ENCODE measurements around the gene LRP1B.

Gene LRP1B

DNA sequence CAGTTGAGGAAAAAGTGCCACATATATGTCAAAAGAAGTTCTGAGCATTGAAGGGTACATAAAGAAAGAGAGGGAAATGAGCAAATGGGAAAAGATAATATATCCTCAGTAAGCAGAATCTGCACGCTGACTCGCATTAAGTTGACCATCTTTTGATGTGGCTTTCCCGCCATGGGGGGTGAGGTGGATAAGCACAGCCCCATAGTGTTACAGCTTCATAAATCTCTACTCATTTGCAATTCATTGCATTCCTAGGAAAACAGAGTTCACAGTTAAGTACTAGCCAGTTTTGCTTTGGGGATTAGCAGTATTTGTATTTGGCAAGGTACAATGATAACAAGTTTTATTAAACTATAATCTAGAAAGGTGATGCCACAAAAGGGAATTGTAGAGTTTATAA is 814.2 kb downstream of the LRP1B start:
- no peaks in the 10 kb centered on the region for H3K36me3 ChIP-seq (ENCODE audit: control insufficient read depth, low read length)
- H3K27me3 ChIP-seq (ENCODE audit: control insufficient read depth, low read length), result no peaks in the 10 kb centered on the region
- H3K4me1 ChIP-seq (ENCODE audit: control insufficient read depth, low read length), result no peaks in the 10 kb centered on the region
- no peaks in the 10 kb centered on the region for H3F3A ChIP-seq (ENCODE audit: control insufficient read depth, insufficient read depth)
- no peaks in the 10 kb centered on the region for H3K9me3 ChIP-seq (ENCODE audit: control insufficient read depth, insufficient read depth, low read length)
- no peaks in the 10 kb centered on the region for H3K79me2 ChIP-seq (ENCODE audit: control insufficient read depth, low read length)
- TF ChIP-seq, protein P1, sequence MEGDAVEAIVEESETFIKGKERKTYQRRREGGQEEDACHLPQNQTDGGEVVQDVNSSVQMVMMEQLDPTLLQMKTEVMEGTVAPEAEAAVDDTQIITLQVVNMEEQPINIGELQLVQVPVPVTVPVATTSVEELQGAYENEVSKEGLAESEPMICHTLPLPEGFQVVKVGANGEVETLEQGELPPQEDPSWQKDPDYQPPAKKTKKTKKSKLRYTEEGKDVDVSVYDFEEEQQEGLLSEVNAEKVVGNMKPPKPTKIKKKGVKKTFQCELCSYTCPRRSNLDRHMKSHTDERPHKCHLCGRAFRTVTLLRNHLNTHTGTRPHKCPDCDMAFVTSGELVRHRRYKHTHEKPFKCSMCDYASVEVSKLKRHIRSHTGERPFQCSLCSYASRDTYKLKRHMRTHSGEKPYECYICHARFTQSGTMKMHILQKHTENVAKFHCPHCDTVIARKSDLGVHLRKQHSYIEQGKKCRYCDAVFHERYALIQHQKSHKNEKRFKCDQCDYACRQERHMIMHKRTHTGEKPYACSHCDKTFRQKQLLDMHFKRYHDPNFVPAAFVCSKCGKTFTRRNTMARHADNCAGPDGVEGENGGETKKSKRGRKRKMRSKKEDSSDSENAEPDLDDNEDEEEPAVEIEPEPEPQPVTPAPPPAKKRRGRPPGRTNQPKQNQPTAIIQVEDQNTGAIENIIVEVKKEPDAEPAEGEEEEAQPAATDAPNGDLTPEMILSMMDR (IDR thresholded peaks at IDR 0.05; ENCODE audit: low read depth, low read length, poor library complexity, severe bottlenecking), result no peak
- no peak for TF ChIP-seq EZH2phosphoT487 (IDR thresholded peaks at IDR 0.05; ENCODE audit: borderline replicate concordance, low read length)
- H3K4me2 ChIP-seq (ENCODE audit: low read length), result no peak overlapping the region
- H3K9me2 ChIP-seq (replicated peaks; ENCODE audit: control insufficient read depth, low read length), result no peaks in the 10 kb centered on the region
- no peak overlapping the region for H3K27ac ChIP-seq (ENCODE audit: low read depth, low read length)
- H4K20me1 ChIP-seq (ENCODE audit: control insufficient read depth, insufficient read depth, low read depth, low read length), result no peaks in the 10 kb centered on the region
- no peak overlapping the region for H3K4me3 ChIP-seq (ENCODE audit: low read length)

DNA sequence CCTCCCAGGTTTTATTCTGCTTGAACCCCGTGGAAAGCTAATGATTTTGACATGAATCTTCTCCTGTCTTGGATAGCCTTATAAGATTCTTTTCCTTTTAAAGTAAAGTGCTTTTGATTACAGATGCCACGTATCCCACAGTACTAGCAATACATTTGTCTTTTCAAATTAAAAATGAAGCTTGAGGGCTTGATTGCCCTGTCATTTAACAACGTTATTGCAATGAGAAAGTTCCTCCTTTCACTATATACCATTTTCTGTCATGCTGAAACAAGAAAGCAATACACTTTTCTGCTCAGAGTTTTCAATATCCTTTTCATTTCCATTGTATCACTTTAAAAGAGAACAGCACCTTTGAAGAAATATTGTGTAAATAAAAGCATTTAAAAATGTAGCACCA is 814.7 kb downstream of the LRP1B start:
- TF ChIP-seq, protein P1 (IDR thresholded peaks at IDR 0.05; ENCODE audit: low read depth, low read length, poor library complexity, severe bottlenecking), result no peak
- no peak for TF ChIP-seq EZH2phosphoT487 (IDR thresholded peaks at IDR 0.05; ENCODE audit: borderline replicate concordance, low read length)
- no peaks in the 10 kb centered on the region for H3K27me3 ChIP-seq (ENCODE audit: control insufficient read depth, low read length)

GRCh38 chr2:141313972-141314371 is 816.8 kb downstream of the LRP1B start:
- no peaks in the 10 kb centered on the region for H3K27me3 ChIP-seq (ENCODE audit: control insufficient read depth, low read length)
- H4K20me1 ChIP-seq (ENCODE audit: control insufficient read depth, insufficient read depth, low read depth, low read length), result no peaks in the 10 kb centered on the region
- no peak overlapping the region for H3K4me2 ChIP-seq (ENCODE audit: low read length)
- no peaks in the 10 kb centered on the region for H3K4me1 ChIP-seq (ENCODE audit: control insufficient read depth, low read length)
- no peak overlapping the region for H3K27ac ChIP-seq (ENCODE audit: low read depth, low read length)
- H3F3A ChIP-seq (ENCODE audit: control insufficient read depth, insufficient read depth), result no peaks in the 10 kb centered on the region
- no peak overlapping the region for H3K4me3 ChIP-seq (ENCODE audit: low read length)
- no peaks in the 10 kb centered on the region for H3K79me2 ChIP-seq (ENCODE audit: control insufficient read depth, low read length)
- TF ChIP-seq, protein P1 (IDR thresholded peaks at IDR 0.05; ENCODE audit: low read depth, low read length, poor library complexity, severe bottlenecking), result no peak
- no peak for TF ChIP-seq EZH2phosphoT487 (IDR thresholded peaks at IDR 0.05; ENCODE audit: borderline replicate concordance, low read length)
- no peaks in the 10 kb centered on the region for H3K9me3 ChIP-seq (ENCODE audit: control insufficient read depth, insufficient read depth, low read length)
- no peaks in the 10 kb centered on the region for H3K9me2 ChIP-seq (replicated peaks; ENCODE audit: control insufficient read depth, low read length)
- H3K36me3 ChIP-seq (ENCODE audit: control insufficient read depth, low read length), result no peaks in the 10 kb centered on the region

More for the DNA sequence above, 814.7 kb downstream of the LRP1B start:
- H3K36me3 ChIP-seq (ENCODE audit: control insufficient read depth, low read length), result no peaks in the 10 kb centered on the region
- no peaks in the 10 kb centered on the region for H4K20me1 ChIP-seq (ENCODE audit: control insufficient read depth, insufficient read depth, low read depth, low read length)
- no peak overlapping the region for H3K27ac ChIP-seq (ENCODE audit: low read depth, low read length)
- H3K4me2 ChIP-seq (ENCODE audit: low read length), result no peak overlapping the region
- H3K4me3 ChIP-seq (ENCODE audit: low read length), result no peak overlapping the region
- no peaks in the 10 kb centered on the region for H3F3A ChIP-seq (ENCODE audit: control insufficient read depth, insufficient read depth)
- H3K4me1 ChIP-seq (ENCODE audit: control insufficient read depth, low read length), result no peaks in the 10 kb centered on the region
- no peaks in the 10 kb centered on the region for H3K9me2 ChIP-seq (replicated peaks; ENCODE audit: control insufficient read depth, low read length)
- H3K79me2 ChIP-seq (ENCODE audit: control insufficient read depth, low read length), result no peaks in the 10 kb centered on the region
- H3K9me3 ChIP-seq (ENCODE audit: control insufficient read depth, insufficient read depth, low read length), result no peaks in the 10 kb centered on the region

- no peaks in the 10 kb centered on the region for H3K9me2 ChIP-seq (replicated peaks; ENCODE audit: control insufficient read depth, low read length)
Measured at GRCh38 chr2:141311430-141311829, 819.4 kb downstream of the LRP1B start.

More at GRCh38 chr2:141311430-141311829, 819.4 kb downstream of the LRP1B start:
- no peak for TF ChIP-seq EZH2phosphoT487 (IDR thresholded peaks at IDR 0.05; ENCODE audit: borderline replicate concordance, low read length)
- TF ChIP-seq, protein P1 (IDR thresholded peaks at IDR 0.05; ENCODE audit: low read depth, low read length, poor library complexity, severe bottlenecking), result no peak
- H3K27ac ChIP-seq (ENCODE audit: low read depth, low read length), result no peak overlapping the region
- H4K20me1 ChIP-seq (ENCODE audit: control insufficient read depth, insufficient read depth, low read depth, low read length), result no peaks in the 10 kb centered on the region
- no peaks in the 10 kb centered on the region for H3K79me2 ChIP-seq (ENCODE audit: control insufficient read depth, low read length)
- H3K4me2 ChIP-seq (ENCODE audit: low read length), result no peak overlapping the region
- H3K4me3 ChIP-seq (ENCODE audit: low read length), result no peak overlapping the region
- H3F3A ChIP-seq (ENCODE audit: control insufficient read depth, insufficient read depth), result no peaks in the 10 kb centered on the region
- no peaks in the 10 kb centered on the region for H3K9me3 ChIP-seq (ENCODE audit: control insufficient read depth, insufficient read depth, low read length)
- no peaks in the 10 kb centered on the region for H3K4me1 ChIP-seq (ENCODE audit: control insufficient read depth, low read length)
- H3K27me3 ChIP-seq (ENCODE audit: control insufficient read depth, low read length), result no peaks in the 10 kb centered on the region
- H3K36me3 ChIP-seq (ENCODE audit: control insufficient read depth, low read length), result no peaks in the 10 kb centered on the region
